WTC11 (cell line): ENCODE measurements around the gene GLCCI1. TPM values are rescaled to one million over a fixed set of nuclear protein-coding genes. Genes with fewer than 3 reads are reported as not detected.

Experiments
- ATAC-seq: fragments of 200-7000 bp; cut with Tn5 transposase; 2 replicates; pipeline ENCODE4 v1.10.0; 2021; ENCODE audit warnings: mild to moderate bottlenecking, moderate library complexity
- CTCF ChIA-PET: fragments of 300-600 bp; sonication (Branson Sonifier 250); formaldehyde crosslinking; loops from one replicate; lab custom pipeline; 2021; ENCODE audit warnings: antibody characterized with exemption; lab: Charles Lee
- POLR2A ChIA-PET: fragments of 350-600 bp; sonication (Branson Sonifier 250); formaldehyde crosslinking; loops from one replicate; lab custom pipeline; 2021; ENCODE audit warnings: antibody characterized with exemption; lab: Charles Lee
- DNase-seq: peaks from one replicate; pipeline ENCODE4 v3.0.0; 2021; ENCODE audit warnings: low spot score
- H3K27ac Mint-ChIP-seq: 2 replicates; pipeline ENCODE4 v1.8.0; 2021; ENCODE audit warnings: mixed read lengths
- H3K27me3 Mint-ChIP-seq: 2 replicates; pipeline ENCODE4 v1.8.0; 2021; ENCODE audit warnings: low read depth, mild to moderate bottlenecking, moderate library complexity, mixed read lengths
- H3K36me3 Mint-ChIP-seq: 2 replicates; pipeline ENCODE4 v1.8.0; 2021; ENCODE audit warnings: mixed read lengths
- H3K4me1 Mint-ChIP-seq: 2 replicates; pipeline ENCODE4 v1.8.0; 2022; ENCODE audit warnings: mixed read lengths
- H3K4me3 Mint-ChIP-seq: 2 replicates; pipeline ENCODE4 v1.8.0; 2021; ENCODE audit warnings: mild to moderate bottlenecking, moderate library complexity, mixed read lengths
- H3K9me3 Mint-ChIP-seq: 2 replicates; pipeline ENCODE4 v1.8.0; 2021; ENCODE audit warnings: mixed read lengths
- CBFB ChIP-seq: sonication (generic); formaldehyde crosslinking; IDR thresholded peaks from 2 replicates; pipeline ENCODE4 v1.8.1; 2022; ENCODE audit warnings: mild to moderate bottlenecking, low read depth, missing genetic modification reagents
- CREM ChIP-seq: sonication (generic); formaldehyde crosslinking; IDR thresholded peaks from 2 replicates; pipeline ENCODE4 v1.8.1; 2022; ENCODE audit warnings: mild to moderate bottlenecking, missing genetic modification reagents, moderate library complexity
- ELF4 ChIP-seq: sonication (generic); formaldehyde crosslinking; IDR thresholded peaks from 2 replicates; pipeline ENCODE4 v1.8.1; 2022; ENCODE audit warnings: low read depth, mild to moderate bottlenecking, moderate library complexity, missing genetic modification reagents
- ERG ChIP-seq: fragments of 250-450 bp; sonication (Bioruptor Pico); IDR thresholded peaks from 2 replicates; pipeline ENCODE4 v1.8.0; 2021; ENCODE audit warnings: mild to moderate bottlenecking
- GRHL2 ChIP-seq: fragments of 250-450 bp; sonication (Bioruptor Pico); IDR thresholded peaks from 2 replicates; pipeline ENCODE4 v1.8.0; 2022; ENCODE audit warnings: mild to moderate bottlenecking, moderate library complexity; ENCODE audit not compliant: insufficient replicate concordance, severe bottlenecking
- NFE2L1 ChIP-seq: sonication (generic); formaldehyde crosslinking; IDR thresholded peaks from 2 replicates; pipeline ENCODE4 v1.8.1; 2023; ENCODE audit warnings: missing genetic modification reagents
- PRRX2 ChIP-seq: fragments of 250-450 bp; sonication (Bioruptor Pico); IDR thresholded peaks from 2 replicates; pipeline ENCODE4 v1.8.0; 2021; ENCODE audit warnings: mild to moderate bottlenecking
- SMAD3 ChIP-seq: sonication (generic); formaldehyde crosslinking; IDR thresholded peaks from 2 replicates; pipeline ENCODE4 v1.8.0; 2022; ENCODE audit warnings: missing genetic modification reagents, mild to moderate bottlenecking, borderline replicate concordance
- SMAD4 ChIP-seq: sonication (generic); formaldehyde crosslinking; IDR thresholded peaks from 2 replicates; pipeline ENCODE4 v1.8.0; 2022; ENCODE audit warnings: mild to moderate bottlenecking, missing genetic modification reagents
- TP53 ChIP-seq: sonication (generic); formaldehyde crosslinking; IDR thresholded peaks from 2 replicates; pipeline ENCODE4 v1.8.1; 2023; ENCODE audit warnings: mild to moderate bottlenecking, missing genetic modification reagents
- USF2 ChIP-seq: sonication (generic); formaldehyde crosslinking; IDR thresholded peaks from 2 replicates; pipeline ENCODE4 v1.8.1; 2023; ENCODE audit warnings: mild to moderate bottlenecking, missing genetic modification reagents, moderate library complexity
- ZNF263 ChIP-seq: sonication (generic); formaldehyde crosslinking; IDR thresholded peaks from 2 replicates; pipeline ENCODE4 v1.8.1; 2022; ENCODE audit warnings: low read depth, mild to moderate bottlenecking, moderate library complexity, missing genetic modification reagents
- ZNF396 ChIP-seq: fragments of 250-450 bp; sonication (Bioruptor Pico); IDR thresholded peaks from 2 replicates; pipeline ENCODE4 v1.8.0; 2021; ENCODE audit warnings: mild to moderate bottlenecking, moderate library complexity, borderline replicate concordance
- ZNF416 ChIP-seq: fragments of 250-450 bp; sonication (Bioruptor Pico); IDR thresholded peaks from 2 replicates; pipeline ENCODE4 v1.9.0; 2021; ENCODE audit warnings: mild to moderate bottlenecking, inconsistent platforms
- total RNA-seq: library from RNA; stranded (reverse); gene quantifications from 3 replicates; pipeline ENCODE4 v1.2.3, GENCODE V29; 2021
- TF ChIP-seq, protein P1 (sequence below): sonication (generic); formaldehyde crosslinking; IDR thresholded peaks from 2 replicates; pipeline ENCODE4 v1.8.0; 2022; ENCODE audit warnings: missing genetic modification reagents
- TF ChIP-seq, protein P2 (sequence below): fragments of 250-450 bp; sonication (Bioruptor Pico); IDR thresholded peaks from 2 replicates; pipeline ENCODE4 v1.9.0; 2021; ENCODE audit warnings: mild to moderate bottlenecking

The GLCCI1 gene
- total RNA-seq, 1 experiment from 2014 or later, result 23.8 TPM

- Mint-ChIP-seq H3K27ac (no peak overlapping the region), H3K36me3 (peaks cover 40% of the 10 kb centered on the region)
Measured at GRCh38 chr7:8022628-8023027, 54.0 kb downstream of the GLCCI1 start.

DNA sequence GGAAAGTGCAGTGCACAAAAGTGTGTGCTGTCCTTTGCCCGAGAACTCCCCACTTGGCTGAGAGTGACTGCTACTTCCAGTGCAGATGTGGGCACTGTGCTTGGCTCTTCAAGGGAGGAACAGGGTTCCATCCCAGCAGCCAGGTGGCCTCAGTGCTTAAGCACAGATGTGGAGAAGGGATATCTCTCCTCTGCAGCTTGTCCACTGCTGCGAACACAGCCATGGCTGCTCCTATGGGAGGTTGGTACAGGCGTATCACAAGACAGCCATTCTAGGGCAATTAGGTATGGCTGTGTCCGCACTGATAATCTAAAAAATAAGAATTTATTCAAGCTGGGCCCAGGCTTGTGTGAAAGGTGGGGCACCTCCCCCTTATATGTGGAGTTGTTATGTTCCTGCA is 66.6 kb downstream of the GLCCI1 start:
- ATAC-seq (peak; percentile 29), DNase-seq (no peak)
- Mint-ChIP-seq H3K27ac (0 out of 2 replicates have a peak overlapping the region, but pooled peaks have one; percentile 41), H3K36me3 (peaks cover 14% of the 10 kb centered on the region; the same call in 1 of the 2 replicates), H3K27me3 (no peaks in the 10 kb centered on the region), H3K4me3 (no peak overlapping the region), H3K9me3 (peaks cover 2% of the 10 kb centered on the region; the same call in 1 of the 2 replicates), H3K4me1 (peaks cover 31% of the 10 kb centered on the region)
- ChIA-PET POLR2A (interaction anchor here (0.7 kb wide), 1 partner anchor 43 kb away, joined by 3 read pairs; no protein-coding TSS in a partner anchor), CTCF (interaction anchor here (0.6 to 2.3 kb wide), 32 partner anchors 10 to 611 kb away, joined by 3 to 21 read pairs (median 4); partner anchors contain the start of gene UMAD1)
- TF ChIP-seq SMAD3 (CRISPR knock-in tag), result no peak
- no peak for TF ChIP-seq ELF4
- no peak for TF ChIP-seq PRRX2 (CRISPR knock-in tag)
- TF ChIP-seq ZNF416 (CRISPR knock-in tag), result no peak
- no peak for TF ChIP-seq NFE2L1 (CRISPR knock-in tag)
- TF ChIP-seq CREM (CRISPR knock-in tag), result no peak
- TF ChIP-seq GRHL2 (CRISPR knock-in tag), result no peak
- TF ChIP-seq ZNF396 (CRISPR knock-in tag), result no peak
- TF ChIP-seq ERG (CRISPR knock-in tag), result no peak
- no peak for TF ChIP-seq CBFB (CRISPR knock-in tag)
- TF ChIP-seq ZNF263 (CRISPR knock-in tag), result no peak
- TF ChIP-seq SMAD4, result no peak
- no peak for TF ChIP-seq TP53 (CRISPR knock-in tag)
- TF ChIP-seq, protein P1, sequence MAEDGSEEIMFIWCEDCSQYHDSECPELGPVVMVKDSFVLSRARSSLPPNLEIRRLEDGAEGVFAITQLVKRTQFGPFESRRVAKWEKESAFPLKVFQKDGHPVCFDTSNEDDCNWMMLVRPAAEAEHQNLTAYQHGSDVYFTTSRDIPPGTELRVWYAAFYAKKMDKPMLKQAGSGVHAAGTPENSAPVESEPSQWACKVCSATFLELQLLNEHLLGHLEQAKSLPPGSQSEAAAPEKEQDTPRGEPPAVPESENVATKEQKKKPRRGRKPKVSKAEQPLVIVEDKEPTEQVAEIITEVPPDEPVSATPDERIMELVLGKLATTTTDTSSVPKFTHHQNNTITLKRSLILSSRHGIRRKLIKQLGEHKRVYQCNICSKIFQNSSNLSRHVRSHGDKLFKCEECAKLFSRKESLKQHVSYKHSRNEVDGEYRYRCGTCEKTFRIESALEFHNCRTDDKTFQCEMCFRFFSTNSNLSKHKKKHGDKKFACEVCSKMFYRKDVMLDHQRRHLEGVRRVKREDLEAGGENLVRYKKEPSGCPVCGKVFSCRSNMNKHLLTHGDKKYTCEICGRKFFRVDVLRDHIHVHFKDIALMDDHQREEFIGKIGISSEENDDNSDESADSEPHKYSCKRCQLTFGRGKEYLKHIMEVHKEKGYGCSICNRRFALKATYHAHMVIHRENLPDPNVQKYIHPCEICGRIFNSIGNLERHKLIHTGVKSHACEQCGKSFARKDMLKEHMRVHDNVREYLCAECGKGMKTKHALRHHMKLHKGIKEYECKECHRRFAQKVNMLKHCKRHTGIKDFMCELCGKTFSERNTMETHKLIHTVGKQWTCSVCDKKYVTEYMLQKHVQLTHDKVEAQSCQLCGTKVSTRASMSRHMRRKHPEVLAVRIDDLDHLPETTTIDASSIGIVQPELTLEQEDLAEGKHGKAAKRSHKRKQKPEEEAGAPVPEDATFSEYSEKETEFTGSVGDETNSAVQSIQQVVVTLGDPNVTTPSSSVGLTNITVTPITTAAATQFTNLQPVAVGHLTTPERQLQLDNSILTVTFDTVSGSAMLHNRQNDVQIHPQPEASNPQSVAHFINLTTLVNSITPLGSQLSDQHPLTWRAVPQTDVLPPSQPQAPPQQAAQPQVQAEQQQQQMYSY (CRISPR knock-in tag), result no peak

More at GRCh38 chr7:8022628-8023027, 54.0 kb downstream of the GLCCI1 start:
- H3K4me1 Mint-ChIP-seq, result peaks cover under 1% of the 10 kb centered on the region
- no peak overlapping the region for H3K4me3 Mint-ChIP-seq
- CTCF ChIA-PET, result interaction anchor here (0.6 kb wide), 1 partner anchor 69 kb away, joined by 3 read pairs; no protein-coding TSS in a partner anchor
- DNase-seq (no peak), ATAC-seq (no peak)
- TF ChIP-seq, protein P2, sequence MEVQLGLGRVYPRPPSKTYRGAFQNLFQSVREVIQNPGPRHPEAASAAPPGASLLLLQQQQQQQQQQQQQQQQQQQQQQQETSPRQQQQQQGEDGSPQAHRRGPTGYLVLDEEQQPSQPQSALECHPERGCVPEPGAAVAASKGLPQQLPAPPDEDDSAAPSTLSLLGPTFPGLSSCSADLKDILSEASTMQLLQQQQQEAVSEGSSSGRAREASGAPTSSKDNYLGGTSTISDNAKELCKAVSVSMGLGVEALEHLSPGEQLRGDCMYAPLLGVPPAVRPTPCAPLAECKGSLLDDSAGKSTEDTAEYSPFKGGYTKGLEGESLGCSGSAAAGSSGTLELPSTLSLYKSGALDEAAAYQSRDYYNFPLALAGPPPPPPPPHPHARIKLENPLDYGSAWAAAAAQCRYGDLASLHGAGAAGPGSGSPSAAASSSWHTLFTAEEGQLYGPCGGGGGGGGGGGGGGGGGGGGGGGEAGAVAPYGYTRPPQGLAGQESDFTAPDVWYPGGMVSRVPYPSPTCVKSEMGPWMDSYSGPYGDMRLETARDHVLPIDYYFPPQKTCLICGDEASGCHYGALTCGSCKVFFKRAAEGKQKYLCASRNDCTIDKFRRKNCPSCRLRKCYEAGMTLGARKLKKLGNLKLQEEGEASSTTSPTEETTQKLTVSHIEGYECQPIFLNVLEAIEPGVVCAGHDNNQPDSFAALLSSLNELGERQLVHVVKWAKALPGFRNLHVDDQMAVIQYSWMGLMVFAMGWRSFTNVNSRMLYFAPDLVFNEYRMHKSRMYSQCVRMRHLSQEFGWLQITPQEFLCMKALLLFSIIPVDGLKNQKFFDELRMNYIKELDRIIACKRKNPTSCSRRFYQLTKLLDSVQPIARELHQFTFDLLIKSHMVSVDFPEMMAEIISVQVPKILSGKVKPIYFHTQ (CRISPR knock-in tag), result no peak
- no peak for TF ChIP-seq USF2 (CRISPR knock-in tag)
- H3K9me3 Mint-ChIP-seq, result peaks cover 28% of the 10 kb centered on the region
- H3K27me3 Mint-ChIP-seq, result no peaks in the 10 kb centered on the region
- POLR2A ChIA-PET, result no interaction called here
